ENCODE data around the gene C20orf141. TPM values are rescaled to one million over a fixed set of nuclear protein-coding genes. Genes with fewer than 3 reads are reported as not detected.
"Not testable (repeated sequence)": the region's sequence is repeated elsewhere in the genome, so short reads cannot be mapped to it uniquely, and the experiment has no call there.

C20orf141 gene
- total RNA-seq, 1 experiment from 2014 or later: not detected

DNA sequence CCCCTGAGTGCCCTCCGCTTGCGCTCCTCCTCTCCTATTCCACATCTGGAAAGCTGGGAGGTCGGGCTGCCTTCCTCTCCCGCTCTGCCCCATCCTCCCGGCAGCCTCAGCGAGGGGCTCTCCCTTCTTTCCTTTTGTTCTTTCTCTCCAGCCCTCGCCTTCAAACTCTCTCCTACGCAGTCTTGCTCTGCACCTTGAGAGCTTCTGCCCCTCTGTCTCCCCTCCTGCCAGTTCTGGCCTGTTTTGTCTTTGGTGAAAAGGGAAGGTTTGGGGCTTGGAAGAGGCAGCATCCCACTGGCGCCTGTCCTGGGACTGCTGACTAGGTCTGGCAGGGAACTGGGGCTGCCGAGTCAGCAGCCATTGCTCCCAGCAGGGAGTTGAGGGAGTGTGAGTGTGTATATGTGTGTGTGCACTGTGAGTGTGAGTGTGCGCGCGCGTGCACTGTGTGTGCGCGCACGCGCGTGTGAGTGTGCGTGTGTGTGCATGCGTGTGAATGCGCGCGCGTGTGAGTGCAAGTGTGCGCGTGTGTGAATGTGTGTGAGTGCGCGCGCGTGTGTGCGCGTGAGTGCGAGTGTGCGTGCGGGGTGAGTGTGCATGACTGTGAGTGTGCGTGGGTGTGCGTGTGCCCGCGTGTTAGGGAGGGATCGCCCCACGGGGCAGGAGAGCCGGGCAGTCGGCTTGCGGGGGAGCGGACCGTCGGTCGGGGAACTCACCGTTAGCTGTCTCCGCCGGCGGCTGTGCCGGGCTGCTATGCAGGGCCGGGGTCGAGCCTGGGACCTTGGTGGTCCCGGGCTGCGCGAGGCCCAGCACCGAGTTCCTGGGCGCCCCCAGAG lies 14.9 kb upstream of the C20orf141 start:
- no peak for DNase-seq (ENCODE audit: low spot score)

DNA sequence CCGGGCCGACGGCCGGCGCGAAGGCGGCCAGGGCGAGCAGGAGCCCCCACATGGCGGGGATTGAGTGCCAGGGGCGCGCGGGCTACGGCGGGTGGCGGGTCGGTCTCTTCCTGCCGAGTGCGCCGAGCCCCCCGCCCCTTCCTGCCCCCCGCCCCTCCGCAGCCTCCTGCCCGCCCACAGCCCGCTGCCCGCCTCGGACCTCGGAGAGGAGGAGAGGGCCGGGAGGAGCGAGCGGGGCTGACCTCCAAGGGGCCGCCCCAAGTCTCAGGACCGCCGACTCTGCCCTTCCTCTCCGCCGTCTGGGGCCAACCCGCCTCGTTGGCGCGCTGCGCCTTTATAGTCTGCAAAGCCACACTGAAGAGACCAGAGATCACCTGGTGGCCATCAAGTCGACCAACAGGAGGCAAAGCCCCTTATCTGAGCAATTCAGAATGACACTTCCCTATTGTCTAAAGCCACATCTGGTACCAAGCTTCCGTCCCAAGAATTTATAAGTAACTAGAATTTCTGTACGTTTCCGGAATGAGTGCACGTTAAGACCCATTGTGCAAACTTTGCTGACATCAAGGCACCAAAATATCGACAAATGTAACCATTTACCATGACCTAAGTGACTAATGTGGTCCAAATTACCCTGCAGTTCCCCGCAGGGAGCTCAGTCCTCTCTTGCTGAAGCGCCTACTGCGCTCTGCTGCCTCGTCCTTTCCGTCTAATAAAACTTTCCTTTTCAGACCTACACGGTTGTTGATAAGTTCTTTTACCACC lies 14.1 kb upstream of the C20orf141 start, which contains the start of gene CPXM1:
Gene CPXM1 (minus strand): TSS at position 107 of the 765 bp plus-strand sequence. CDS start 55 bp downstream, at position 52.
- DNase-seq (ENCODE audit: low spot score): no peak

DNA sequence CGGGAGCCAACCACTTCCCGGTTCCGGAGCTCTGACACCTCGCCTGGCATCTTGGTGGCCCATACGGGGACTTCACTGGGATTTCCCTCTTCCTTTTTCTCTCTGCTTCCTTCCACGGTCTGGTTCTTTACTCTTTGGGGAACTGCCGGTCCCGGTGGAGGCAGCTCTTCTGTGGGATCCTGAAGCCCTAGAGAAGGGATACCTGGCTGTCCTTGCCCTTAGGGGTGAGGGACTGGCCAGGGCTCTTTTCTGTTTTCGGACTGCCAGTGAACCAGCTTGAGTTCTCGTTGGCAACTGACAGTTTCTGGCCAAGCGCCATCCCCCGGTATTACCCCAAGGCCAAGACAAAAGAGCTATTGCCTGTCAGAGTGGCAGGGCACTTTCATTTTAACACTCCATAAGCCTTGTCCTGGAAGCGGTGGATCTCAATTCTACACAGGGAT lies 13.5 kb upstream of the C20orf141 start:
- no peak for DNase-seq (ENCODE audit: low spot score)

- no peak for DNase-seq (ENCODE audit: low spot score)
These were observed 10.6 kb upstream of the C20orf141 start for GRCh38 chr20:2804041-2804828.

GRCh38 chr20:2804852-2805688 lies 9.7 kb upstream of the C20orf141 start:
- no peak for DNase-seq (ENCODE audit: low spot score)

DNA sequence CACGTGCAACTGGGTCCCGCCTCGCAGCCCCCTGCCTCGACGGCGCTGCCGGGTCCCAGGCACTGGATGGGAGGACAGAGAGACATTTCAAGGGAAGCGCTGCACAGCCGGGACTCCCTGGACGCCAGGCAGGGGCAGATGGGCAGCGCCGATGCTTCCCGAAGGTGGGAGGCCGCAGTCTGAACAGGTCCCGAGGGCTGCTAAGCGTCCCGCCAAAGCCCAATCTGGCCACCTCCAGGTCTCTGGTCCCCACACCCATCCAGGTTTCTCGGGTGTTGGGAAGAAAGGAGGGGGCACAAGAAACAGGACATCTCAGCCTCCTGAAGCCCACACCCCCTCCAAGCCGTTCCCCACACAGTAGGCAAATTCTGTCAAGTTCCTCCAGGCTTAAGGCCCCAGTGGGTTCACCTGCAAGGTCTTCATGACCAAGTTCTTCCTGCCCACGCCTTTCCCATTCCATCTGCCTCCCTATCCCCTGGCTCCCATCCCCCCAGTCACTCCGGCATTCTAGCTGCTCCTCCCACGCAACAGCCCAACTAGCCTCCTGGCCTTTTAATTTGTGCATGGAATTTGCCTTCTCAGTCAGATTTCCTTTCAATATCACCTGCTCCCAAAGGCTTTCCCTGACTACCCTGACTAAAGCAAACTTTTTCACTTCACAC lies 9.0 kb upstream of the C20orf141 start:
- no peak for DNase-seq (ENCODE audit: low spot score)

- DNase-seq (ENCODE audit: low spot score): no peak
These were observed 8.5 kb upstream of the C20orf141 start for GRCh38 chr20:2806351-2806701.

DNA sequence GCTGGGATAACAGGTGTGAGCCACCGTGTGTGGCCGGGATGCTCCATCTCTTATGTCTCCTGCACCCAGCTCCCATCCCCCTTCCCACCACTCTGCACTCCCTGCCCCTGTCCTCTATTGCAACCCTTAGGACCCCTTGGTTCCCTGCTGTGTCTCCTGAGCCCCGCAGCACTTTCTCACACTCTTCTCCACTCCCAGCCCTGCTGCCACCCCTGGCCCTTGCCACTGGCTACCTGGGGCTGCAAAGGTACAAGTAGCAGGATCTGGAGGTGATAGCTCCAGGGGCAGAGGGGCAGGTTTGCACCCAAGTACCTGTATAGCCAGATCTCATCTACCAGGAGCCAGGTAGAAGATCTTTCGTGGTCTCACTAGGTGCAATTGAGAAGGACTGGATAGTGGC lies 7.8 kb upstream of the C20orf141 start:
- no peak for DNase-seq (ENCODE audit: low spot score)

DNA sequence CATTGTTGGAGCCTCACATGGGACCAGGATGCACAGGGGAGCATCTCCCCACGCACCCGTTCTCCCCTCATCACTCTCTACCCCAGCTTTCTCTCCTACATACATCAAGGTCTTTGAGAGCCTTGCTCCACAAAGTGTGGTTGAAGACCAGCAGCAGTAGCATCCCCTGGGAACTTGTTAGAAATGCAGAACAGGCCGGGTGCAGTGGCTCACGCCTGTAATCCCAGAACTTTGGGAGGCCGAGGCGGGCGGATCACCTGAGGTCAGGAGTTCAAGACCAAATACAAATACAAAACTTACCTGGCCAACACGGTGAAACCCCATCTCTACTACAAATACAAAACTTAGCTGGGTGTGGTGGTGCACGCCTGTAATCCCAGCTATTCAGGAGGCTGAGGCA lies 6.9 kb upstream of the C20orf141 start:
- DNase-seq (ENCODE audit: low spot score): not testable (repeated sequence)

- no peak for DNase-seq (ENCODE audit: low spot score)
These were observed 5.1 kb upstream of the C20orf141 start for GRCh38 chr20:2809690-2810089.

DNA sequence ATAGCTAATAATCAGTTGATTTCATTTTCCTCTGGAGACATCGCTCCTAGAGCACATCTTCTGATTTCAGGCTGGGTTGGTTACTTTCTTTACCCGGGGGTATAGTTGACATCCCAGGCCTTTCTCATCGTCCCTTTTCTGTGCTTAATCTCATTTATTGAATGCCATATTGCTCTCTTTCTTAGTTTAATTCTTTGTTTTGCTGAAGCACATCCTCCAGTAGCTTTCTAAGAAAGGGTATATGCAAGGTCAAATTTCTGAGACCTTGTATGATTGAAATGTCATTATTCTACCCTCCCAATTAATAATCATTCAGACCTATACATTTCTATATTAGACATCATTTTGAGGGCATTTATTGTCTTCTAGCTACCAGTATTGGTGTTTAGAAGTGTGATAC lies 2.6 kb upstream of the C20orf141 start:
- DNase-seq (ENCODE audit: low spot score): no peak

GRCh38 chr20:2814076-2814475 lies 711 bp upstream of the C20orf141 start:
- no peak for DNase-seq (ENCODE audit: low spot score)

- no peak for DNase-seq (ENCODE audit: low spot score)
These were observed 584 bp downstream of the C20orf141 start for GRCh38 chr20:2815242-2815900.

- DNase-seq (ENCODE audit: low spot score): no peak
These were observed 1.3 kb downstream of the C20orf141 start, which contains the start of gene TMEM239 for GRCh38 chr20:2816030-2816582. TMEM239 (plus strand) TSS chr20:2816364; CDS start chr20:2816555, 191 bp downstream.

DNA sequence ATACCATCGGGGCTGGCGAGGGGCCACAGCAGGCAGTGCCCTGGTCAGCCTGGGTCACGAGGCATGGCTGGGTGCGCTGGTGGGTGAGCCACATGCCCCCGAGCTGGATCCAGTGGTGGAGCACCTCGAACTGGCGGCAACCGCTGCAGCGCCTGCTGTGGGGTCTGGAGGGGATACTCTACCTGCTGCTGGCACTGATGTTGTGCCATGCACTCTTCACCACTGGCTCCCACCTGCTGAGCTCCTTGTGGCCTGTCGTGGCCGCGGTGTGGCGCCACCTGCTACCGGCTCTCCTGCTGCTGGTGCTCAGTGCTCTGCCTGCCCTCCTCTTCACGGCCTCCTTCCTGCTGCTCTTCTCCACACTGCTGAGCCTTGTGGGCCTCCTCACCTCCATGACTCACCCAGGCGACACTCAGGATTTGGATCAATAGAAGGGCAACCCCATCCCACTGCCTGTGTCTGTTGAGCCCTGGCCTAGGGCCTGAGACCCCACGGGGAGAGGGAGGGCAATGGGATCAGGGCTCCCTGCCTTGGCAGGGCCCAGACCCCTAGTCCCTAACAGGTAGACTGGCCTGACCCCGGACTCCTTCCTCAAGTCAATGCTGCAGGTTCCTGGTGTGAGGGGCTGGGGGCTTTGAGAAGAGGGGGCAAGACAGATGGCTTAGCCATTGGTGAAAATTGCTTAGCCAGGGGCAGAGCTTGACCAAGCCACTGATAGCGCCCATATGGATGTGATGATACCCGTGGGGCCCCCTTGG lies 2.0 kb downstream of the C20orf141 start:
- DNase-seq (ENCODE audit: low spot score): no peak

GRCh38 chr20:2817341-2817726 lies 2.5 kb downstream of the C20orf141 start:
- DNase-seq (ENCODE audit: low spot score): no peak

DNA sequence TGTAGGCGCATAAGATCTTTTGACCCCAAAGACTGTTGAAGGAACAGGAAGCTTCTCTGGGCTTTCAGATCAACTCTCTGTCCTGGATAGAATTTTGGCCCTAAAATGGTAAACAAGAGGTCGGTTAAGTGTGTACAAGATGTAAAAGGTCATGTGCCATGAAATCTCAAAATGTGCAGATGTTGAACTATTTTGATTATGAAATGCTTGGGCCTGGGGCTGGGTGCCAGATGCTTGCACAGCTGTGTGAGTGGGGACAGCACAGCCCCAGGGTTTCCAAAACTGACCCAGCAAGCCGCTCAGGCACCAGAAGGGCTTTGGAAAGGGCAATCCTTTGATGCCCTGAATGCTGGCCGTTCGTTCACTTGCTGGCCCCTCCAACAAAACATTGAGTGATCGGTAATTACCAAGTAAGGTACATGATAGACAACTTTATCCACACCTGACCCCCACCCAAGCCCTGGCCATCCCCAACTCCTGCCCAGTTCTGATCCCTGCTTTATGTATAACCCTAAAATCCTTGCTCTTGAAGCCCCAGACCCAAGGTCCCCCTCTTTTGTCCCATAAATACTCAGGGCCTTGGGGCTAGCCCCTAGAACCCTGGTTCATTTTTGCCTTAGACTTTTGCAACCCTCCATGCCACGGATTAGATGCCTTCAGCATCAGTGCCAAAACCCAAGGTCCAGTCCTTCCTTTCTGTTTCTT lies 3.3 kb downstream of the C20orf141 start:
- no peak for DNase-seq (ENCODE audit: low spot score)

Measured in A172 (cell line).